ENCODE measurements around the gene PKNOX2. TPM values are rescaled to one million over a fixed set of nuclear protein-coding genes. Genes with fewer than 3 reads are reported as not detected.

PKNOX2 gene
- total and polyA plus RNA-seq, 10 of the 15 experiments (the other 5 are each of a cell fraction or from before 2014, with no cell fraction given): not detected

DNA sequence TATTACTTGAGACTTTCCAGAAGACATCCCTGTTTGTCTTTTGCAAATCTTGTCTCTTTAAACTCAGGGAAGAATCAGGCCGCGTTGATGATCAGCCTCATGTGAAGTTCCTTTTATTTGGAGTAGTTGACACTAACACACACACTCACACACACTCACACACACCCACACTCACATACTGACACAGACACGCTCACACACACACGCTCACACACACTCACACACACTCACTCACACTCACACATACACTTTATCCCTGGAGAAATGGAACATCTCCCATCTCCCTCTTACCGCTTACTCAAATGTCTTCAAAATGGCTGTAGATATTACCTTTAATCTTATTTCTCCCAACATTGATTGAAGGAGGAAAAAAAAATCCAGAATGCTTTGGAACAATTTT lies 129.0 kb downstream of the PKNOX2 start:
- Histone ChIP-seq H4K20me1 (ENCODE audit: control insufficient read depth, insufficient read depth) (no peaks in the 10 kb centered on the region), H3K4me3 (no peak overlapping the region), H3K36me3 (ENCODE audit: control insufficient read depth in 2 of 2, insufficient read depth in 2 of 2, low read length in 1 of 2) (no peaks in the 10 kb centered on the region), H3K27me3 (replicated peaks in 1 of 2; ENCODE audit: control insufficient read depth in 2 of 2, insufficient read depth in 2 of 2, low read length in 1 of 2) (peaks cover 0 to 4% of the 10 kb centered on the region in 2 experiments; a peak in 2 of 4 replicates), H3K9ac (ENCODE audit: control insufficient read depth, insufficient read depth, low read length) (no peak overlapping the region), H3K79me2 (ENCODE audit: control insufficient read depth, insufficient read depth, low read length) (no peaks in the 10 kb centered on the region), H3K4me1 (ENCODE audit: control insufficient read depth, insufficient read depth, low read length) (no peaks in the 10 kb centered on the region), H3K27ac (ENCODE audit: control insufficient read depth, insufficient read depth) (no peak overlapping the region), H3K9me3 (replicated peaks; ENCODE audit: control insufficient read depth, insufficient read depth, low read length) (no peaks in the 10 kb centered on the region), H3K4me2 (ENCODE audit: control insufficient read depth, insufficient read depth) (no peak overlapping the region), H2AFZ (ENCODE audit: control insufficient read depth, low read depth, low read length) (no peak overlapping the region)
- in situ Hi-C loops (cut with MboI): no loop called here
- ChIA-PET RAD21 (ENCODE audit: unreplicated experiment) (no interaction called here), SMC1A (ENCODE audit: uncharacterized antibody, unreplicated experiment) (no interaction called here), CTCF (no interaction called here), POLR2A (no interaction called here)
- intact Hi-C loops (cut with micrococcal nuclease; ENCODE audit: unreplicated experiment): no loop called here
- TF ChIP-seq, protein P1, sequence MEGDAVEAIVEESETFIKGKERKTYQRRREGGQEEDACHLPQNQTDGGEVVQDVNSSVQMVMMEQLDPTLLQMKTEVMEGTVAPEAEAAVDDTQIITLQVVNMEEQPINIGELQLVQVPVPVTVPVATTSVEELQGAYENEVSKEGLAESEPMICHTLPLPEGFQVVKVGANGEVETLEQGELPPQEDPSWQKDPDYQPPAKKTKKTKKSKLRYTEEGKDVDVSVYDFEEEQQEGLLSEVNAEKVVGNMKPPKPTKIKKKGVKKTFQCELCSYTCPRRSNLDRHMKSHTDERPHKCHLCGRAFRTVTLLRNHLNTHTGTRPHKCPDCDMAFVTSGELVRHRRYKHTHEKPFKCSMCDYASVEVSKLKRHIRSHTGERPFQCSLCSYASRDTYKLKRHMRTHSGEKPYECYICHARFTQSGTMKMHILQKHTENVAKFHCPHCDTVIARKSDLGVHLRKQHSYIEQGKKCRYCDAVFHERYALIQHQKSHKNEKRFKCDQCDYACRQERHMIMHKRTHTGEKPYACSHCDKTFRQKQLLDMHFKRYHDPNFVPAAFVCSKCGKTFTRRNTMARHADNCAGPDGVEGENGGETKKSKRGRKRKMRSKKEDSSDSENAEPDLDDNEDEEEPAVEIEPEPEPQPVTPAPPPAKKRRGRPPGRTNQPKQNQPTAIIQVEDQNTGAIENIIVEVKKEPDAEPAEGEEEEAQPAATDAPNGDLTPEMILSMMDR (IDR thresholded peaks at IDR 0.05 in 2 of 3, conservative IDR thresholded peaks at IDR 0.05 in 1 of 3; ENCODE audit: control insufficient read depth in 2 of 3, extremely low read depth in 1 of 3, insufficient read depth in 1 of 3, low read depth in 3 of 3, low read length in 3 of 3): no peak
- TF ChIP-seq ZBED1 (IDR thresholded peaks at IDR 0.05; ENCODE audit: borderline replicate concordance) (no peak), STAT3 (IDR thresholded peaks at IDR 0.05; ENCODE audit: low read depth, low read length) (no peak), POLR2AphosphoS2 (IDR thresholded peaks at IDR 0.05; ENCODE audit: low read depth, low read length) (no peak), NRF1 (conservative IDR thresholded peaks at IDR 0.05; ENCODE audit: low read depth, low read length) (no peak)
- TF ChIP-seq, protein P2, sequence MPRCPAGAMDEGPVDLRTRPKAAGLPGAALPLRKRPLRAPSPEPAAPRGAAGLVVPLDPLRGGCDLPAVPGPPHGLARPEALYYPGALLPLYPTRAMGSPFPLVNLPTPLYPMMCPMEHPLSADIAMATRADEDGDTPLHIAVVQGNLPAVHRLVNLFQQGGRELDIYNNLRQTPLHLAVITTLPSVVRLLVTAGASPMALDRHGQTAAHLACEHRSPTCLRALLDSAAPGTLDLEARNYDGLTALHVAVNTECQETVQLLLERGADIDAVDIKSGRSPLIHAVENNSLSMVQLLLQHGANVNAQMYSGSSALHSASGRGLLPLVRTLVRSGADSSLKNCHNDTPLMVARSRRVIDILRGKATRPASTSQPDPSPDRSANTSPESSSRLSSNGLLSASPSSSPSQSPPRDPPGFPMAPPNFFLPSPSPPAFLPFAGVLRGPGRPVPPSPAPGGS (IDR thresholded peaks at IDR 0.05; ENCODE audit: borderline replicate concordance, insufficient read depth, low read depth, low read length, poor library complexity, severe bottlenecking): peak; percentile 91
- BruUV-seq (replicated peaks): no TSS peak
- no peak for ATAC-seq
- 53% methylated on average over 5 of the region's 5 CpGs for WGBS (ENCODE audit: insufficient coverage, insufficient replicate concordance, low lambda C conversion rate, missing lambda C conversion rate)
- FAIRE-seq: no peak
- no peak for DNase-seq (ENCODE audit: low read depth, low spot score)

All from GM12878 (cell line).